ENCODE results near the gene POM121.
"Not testable (repeated sequence)": the region's sequence is repeated elsewhere in the genome, so short reads cannot be mapped to it uniquely, and the experiment has no call there.

DNA sequence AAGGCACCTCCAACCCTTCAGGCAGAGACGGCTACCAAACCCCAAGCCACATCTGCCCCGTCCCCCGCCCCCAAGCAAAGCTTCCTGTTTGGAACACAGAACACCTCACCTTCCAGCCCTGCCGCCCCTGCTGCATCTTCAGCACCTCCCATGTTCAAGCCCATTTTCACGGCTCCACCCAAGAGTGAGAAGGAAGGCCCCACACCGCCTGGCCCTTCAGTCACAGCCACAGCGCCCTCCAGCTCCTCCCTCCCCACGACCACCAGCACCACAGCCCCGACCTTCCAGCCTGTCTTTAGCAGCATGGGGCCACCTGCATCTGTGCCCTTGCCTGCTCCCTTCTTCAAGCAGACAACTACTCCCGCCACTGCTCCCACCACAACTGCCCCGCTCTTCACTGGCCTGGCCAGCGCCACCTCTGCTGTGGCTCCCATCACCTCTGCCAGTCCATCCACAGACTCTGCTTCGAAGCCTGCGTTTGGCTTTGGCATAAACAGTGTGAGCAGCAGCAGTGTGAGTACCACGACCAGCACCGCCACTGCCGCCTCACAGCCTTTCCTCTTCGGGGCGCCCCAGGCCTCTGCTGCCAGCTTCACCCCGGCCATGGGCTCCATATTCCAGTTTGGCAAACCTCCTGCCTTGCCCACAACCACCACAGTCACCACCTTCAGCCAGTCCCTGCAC, 17.3 kb downstream of the POM121 start:
- TF ChIP-seq, protein P1, sequence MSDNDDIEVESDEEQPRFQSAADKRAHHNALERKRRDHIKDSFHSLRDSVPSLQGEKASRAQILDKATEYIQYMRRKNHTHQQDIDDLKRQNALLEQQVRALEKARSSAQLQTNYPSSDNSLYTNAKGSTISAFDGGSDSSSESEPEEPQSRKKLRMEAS (IDR thresholded peaks at IDR 0.05) = not testable (repeated sequence)
- TF ChIP-seq CBX5 (IDR thresholded peaks at IDR 0.05; ENCODE audit: low read depth, low read length); RXRA (IDR thresholded peaks at IDR 0.05; ENCODE audit: insufficient read depth, low read depth, low read length); BRCA1 (IDR thresholded peaks at IDR 0.05; ENCODE audit: low read depth, low read length); EZH2 (IDR thresholded peaks at IDR 0.05; ENCODE audit: low read depth, low read length, severe bottlenecking); CEBPB (IDR thresholded peaks at IDR 0.05; ENCODE audit: low read depth, low read length): not testable (repeated sequence)
- TF ChIP-seq, protein P2, sequence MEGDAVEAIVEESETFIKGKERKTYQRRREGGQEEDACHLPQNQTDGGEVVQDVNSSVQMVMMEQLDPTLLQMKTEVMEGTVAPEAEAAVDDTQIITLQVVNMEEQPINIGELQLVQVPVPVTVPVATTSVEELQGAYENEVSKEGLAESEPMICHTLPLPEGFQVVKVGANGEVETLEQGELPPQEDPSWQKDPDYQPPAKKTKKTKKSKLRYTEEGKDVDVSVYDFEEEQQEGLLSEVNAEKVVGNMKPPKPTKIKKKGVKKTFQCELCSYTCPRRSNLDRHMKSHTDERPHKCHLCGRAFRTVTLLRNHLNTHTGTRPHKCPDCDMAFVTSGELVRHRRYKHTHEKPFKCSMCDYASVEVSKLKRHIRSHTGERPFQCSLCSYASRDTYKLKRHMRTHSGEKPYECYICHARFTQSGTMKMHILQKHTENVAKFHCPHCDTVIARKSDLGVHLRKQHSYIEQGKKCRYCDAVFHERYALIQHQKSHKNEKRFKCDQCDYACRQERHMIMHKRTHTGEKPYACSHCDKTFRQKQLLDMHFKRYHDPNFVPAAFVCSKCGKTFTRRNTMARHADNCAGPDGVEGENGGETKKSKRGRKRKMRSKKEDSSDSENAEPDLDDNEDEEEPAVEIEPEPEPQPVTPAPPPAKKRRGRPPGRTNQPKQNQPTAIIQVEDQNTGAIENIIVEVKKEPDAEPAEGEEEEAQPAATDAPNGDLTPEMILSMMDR (IDR thresholded peaks at IDR 0.05; ENCODE audit: control extremely low read depth in 1 of 3, insufficient read depth in 1 of 3, low read depth in 1 of 3, low read length in 3 of 3) = not testable (repeated sequence)

Data from H1 (cell line).